Measurements from ENCODE around the gene ADAMTS14. TPM values are rescaled to one million over a fixed set of nuclear protein-coding genes. Genes with fewer than 3 reads are reported as not detected.

The ADAMTS14 gene
- total and polyA plus RNA-seq, 8 donors, result 2.4 to 10.0 (median 6.6) TPM

DNA sequence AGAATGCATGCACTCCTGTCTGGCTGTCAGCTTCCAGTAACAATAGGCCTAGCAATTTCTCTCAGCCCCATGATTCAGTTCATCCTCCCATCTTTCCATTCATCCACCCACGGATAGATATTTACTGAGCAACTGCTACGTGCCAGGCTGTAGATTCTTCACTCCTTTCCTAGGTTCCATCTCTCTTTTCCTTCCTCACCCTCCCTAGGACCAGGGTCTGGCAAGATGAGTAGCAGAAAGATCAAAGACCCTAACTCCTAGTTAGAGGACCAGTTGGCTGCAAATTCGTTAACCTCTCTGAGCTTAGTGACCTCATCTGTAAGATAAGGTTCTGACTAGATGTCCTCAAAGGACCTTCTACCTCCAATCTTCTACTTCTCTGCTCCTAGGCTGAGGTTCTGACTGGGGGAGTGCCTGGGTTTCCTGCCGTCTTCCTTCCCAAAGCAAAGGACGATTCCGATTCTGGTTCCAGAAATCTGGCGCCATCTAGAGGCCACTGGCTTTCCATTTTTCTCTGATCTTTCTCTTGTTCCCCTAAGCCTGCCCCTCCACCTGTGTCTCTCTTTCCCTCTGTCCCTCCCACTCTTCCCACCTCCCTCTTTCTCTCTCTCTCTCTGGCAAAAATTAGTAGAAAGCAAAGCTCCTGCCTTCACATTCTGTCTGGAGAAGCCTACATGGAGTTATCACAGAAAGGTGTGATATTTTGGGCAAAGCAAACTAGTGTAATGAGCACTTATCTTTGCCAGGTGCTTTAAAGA, 86.6 kb downstream of the ADAMTS14 start:
- peak in 3 of 4 donors; percentile 52 to 83 (median 65) for DNase-seq
- ATAC-seq, result peak; percentile 75
- intact Hi-C loops (cut with DNase I), result loop anchor here in 1 of 2 donors (5.0 to 10.0 kb wide), 2 partner anchors 207 to 294 kb away; no protein-coding TSS in a partner anchor
- Histone ChIP-seq H3K4me3 (no peak overlapping the region), H3K9me3 (no peaks in the 10 kb centered on the region), H3K27me3 (no peaks in the 10 kb centered on the region), H3K36me3 (no peaks in the 10 kb centered on the region), H3K27ac (no peak overlapping the region), H3K4me1 (peaks cover 0 to 3% of the 10 kb centered on the region in 2 donors)
- TF ChIP-seq, protein P1, sequence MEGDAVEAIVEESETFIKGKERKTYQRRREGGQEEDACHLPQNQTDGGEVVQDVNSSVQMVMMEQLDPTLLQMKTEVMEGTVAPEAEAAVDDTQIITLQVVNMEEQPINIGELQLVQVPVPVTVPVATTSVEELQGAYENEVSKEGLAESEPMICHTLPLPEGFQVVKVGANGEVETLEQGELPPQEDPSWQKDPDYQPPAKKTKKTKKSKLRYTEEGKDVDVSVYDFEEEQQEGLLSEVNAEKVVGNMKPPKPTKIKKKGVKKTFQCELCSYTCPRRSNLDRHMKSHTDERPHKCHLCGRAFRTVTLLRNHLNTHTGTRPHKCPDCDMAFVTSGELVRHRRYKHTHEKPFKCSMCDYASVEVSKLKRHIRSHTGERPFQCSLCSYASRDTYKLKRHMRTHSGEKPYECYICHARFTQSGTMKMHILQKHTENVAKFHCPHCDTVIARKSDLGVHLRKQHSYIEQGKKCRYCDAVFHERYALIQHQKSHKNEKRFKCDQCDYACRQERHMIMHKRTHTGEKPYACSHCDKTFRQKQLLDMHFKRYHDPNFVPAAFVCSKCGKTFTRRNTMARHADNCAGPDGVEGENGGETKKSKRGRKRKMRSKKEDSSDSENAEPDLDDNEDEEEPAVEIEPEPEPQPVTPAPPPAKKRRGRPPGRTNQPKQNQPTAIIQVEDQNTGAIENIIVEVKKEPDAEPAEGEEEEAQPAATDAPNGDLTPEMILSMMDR (IDR thresholded peaks at IDR 0.05), result peak; percentile 53 to 64

- Histone ChIP-seq H3K4me3 (no peak overlapping the region), H3K36me3 (no peaks in the 10 kb centered on the region), H3K4me1 (peaks cover 0 to 3% of the 10 kb centered on the region in 2 donors), H3K27me3 (no peaks in the 10 kb centered on the region), H3K9me3 (no peaks in the 10 kb centered on the region), H3K27ac (no peak overlapping the region)
- TF ChIP-seq, protein P1 (IDR thresholded peaks at IDR 0.05), result no peak
- intact Hi-C loops (cut with DNase I), result loop anchor here (5.0 to 10.0 kb wide), 3 partner anchors 205 to 295 kb away; no protein-coding TSS in a partner anchor
- DNase-seq (peak in 1 of 4 donors; percentile 24), ATAC-seq (no peak)
Observed at GRCh38 chr10:70759781-70760180, 87.5 kb downstream of the ADAMTS14 start.

DNA sequence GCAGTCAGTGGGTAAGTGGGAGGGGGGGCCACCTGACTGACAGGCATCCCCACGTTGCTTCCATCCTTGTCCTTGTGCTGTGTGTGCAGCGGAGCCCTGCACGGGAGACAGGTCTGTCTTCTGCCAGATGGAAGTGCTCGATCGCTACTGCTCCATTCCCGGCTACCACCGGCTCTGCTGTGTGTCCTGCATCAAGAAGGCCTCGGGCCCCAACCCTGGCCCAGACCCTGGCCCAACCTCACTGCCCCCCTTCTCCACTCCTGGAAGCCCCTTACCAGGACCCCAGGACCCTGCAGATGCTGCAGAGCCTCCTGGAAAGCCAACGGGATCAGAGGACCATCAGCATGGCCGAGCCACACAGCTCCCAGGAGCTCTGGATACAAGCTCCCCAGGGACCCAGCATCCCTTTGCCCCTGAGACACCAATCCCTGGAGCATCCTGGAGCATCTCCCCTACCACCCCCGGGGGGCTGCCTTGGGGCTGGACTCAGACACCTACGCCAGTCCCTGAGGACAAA, 88.0 kb downstream of the ADAMTS14 start:
- TF ChIP-seq, protein P1 (IDR thresholded peaks at IDR 0.05), result no peak
- Histone ChIP-seq H3K27me3 (no peaks in the 10 kb centered on the region), H3K9me3 (no peaks in the 10 kb centered on the region), H3K4me1 (peaks cover 0 to 3% of the 10 kb centered on the region in 2 donors), H3K27ac (no peak overlapping the region), H3K36me3 (no peaks in the 10 kb centered on the region), H3K4me3 (no peak overlapping the region)
- ATAC-seq (no peak), DNase-seq (peak in 1 of 4 donors; percentile 27)
- intact Hi-C loops (cut with DNase I), result loop anchor here in 1 of 2 donors (10.0 kb wide), 1 partner anchor 206 kb away; no protein-coding TSS in a partner anchor

- H3K36me3 ChIP-seq, result no peaks in the 10 kb centered on the region
- no peak overlapping the region for H3K4me3 ChIP-seq
- TF ChIP-seq, protein P1 (IDR thresholded peaks at IDR 0.05), result no peak
- H3K27me3 ChIP-seq, result no peaks in the 10 kb centered on the region
- peaks cover 0 to 6% of the 10 kb centered on the region in 2 donors for H3K9me3 ChIP-seq
- ATAC-seq (no peak), DNase-seq (peak in 3 of 4 donors; percentile 25 to 68 (median 34))
- no peak overlapping the region for H3K27ac ChIP-seq
- intact Hi-C loops (cut with DNase I), result loop anchor here in 1 of 2 donors (10.0 kb wide), 1 partner anchor 206 kb away; no protein-coding TSS in a partner anchor
- H3K4me1 ChIP-seq, result peaks cover 0 to 3% of the 10 kb centered on the region in 2 donors
Observed at GRCh38 chr10:70761031-70761601, 88.8 kb downstream of the ADAMTS14 start.
